NCI-H510A treated with DMSO at 0.1 percent for 48 hours (cell line): Measurements from ENCODE around the gene ZNF227.
"Not testable (repeated sequence)": the region's sequence is repeated elsewhere in the genome, so short reads cannot be mapped to it uniquely, and the experiment has no call there.

Experiments
- DNase-seq: peaks from one replicate; lab custom pipeline; 2025; lab: John Stamatoyannopoulos, UW

The ZNF227 gene

DNA sequence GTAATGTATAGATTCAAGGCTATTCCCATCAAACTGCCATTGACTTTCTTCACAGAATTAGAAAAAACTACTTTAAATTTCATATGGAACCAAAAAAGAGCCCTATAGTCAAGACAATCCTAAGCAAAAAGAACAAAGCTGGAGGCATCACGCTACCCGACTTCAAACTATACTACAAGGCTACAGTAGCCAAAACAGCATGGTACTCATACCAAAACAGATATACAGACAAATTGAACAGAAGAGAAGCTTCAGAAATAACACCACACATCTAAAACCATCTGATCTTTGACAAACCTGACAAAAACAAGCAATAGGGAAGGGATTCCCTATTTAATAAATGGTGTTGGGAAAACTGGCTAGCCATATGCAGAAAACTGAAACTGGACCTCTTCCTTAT is 40.0 kb downstream of the ZNF227 start:
- DNase-seq: not testable (repeated sequence)

DNA sequence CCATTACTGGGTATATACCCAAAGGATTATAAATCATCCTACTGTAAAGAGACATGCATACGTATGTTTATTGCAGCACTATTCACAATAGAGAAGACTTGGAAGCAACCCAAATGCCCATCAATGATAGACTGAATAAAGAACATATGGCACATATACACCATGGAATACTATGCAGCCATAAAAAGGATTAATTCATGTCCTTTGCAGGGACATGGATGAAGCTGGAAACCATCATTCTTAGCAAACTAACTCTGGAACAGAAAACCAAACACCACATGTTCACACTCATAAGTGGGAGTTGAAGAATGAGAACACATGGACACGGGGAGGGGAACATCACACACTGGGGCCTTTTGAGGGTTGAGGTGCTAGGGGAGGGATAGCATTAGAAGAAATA is 41.1 kb downstream of the ZNF227 start:
- not testable (repeated sequence) for DNase-seq

DNA sequence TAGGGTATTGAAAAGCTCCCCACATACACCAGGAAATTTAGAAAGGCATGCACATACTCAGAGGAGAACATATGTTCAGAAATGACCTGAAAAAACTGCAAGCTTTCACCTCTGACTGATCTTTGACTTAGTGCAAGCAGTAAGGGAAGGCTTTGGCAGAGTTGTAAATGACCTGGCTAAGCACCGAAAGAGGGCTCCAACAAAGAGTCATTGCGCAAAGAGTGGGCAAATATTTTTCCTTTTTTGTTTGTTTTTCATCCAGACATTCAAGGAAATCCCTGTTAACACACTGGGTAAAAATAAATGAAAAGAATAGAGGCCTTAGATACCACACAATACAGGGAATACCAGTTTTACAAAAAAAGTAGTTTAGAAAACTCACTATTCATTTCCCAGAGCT is 42.2 kb downstream of the ZNF227 start:
- no peak for DNase-seq

DNA sequence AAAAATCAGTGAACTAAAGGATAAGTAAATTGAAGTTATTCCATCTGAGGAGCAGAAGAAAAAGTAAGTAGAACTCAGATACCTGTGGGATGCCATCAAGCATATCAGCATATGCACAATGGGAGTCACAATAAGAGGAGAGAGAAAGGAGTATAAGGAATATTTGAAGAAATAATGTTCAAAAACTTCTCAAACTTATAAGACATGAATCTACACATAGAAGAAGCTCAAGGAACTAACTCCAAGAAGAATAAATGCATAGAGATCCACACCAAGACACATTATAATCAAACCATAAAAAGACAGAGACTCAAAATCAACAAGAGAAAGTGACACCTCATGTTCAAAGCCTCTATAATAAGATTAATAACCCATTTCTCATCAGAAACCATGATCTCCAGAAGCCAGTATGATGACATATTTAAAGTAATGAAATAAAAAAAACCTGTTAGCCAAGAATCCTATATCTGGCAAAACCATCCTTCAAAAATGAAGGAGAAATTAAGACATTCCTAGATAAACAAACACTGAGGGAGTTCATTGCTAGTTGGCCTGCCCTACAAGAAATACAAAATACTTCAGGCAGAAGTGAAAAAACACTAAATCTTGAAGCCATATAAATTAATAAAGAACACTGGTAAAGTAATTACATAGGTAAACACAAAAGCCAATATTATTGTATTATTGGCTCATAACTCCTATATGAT is 43.5 kb downstream of the ZNF227 start:
- DNase-seq: no peak

DNA sequence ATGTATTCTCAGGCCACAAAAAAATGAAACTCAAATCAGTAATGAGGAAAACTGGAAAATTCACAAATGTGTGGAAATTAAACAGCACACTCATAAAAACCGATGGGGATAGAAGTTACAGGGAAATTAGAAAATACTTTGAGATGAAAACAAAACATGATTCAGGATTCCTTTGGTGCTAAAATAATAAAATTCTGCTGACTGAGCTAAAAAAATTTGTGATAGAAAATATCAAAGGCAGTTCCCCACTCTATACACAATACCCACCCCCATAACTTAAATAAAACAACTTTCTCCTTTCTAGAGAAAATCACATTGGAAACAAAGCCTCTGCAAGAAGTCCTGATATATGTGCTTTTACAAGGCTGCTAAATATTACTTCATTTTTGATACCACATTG is 45.8 kb downstream of the ZNF227 start:
- no peak for DNase-seq

DNA sequence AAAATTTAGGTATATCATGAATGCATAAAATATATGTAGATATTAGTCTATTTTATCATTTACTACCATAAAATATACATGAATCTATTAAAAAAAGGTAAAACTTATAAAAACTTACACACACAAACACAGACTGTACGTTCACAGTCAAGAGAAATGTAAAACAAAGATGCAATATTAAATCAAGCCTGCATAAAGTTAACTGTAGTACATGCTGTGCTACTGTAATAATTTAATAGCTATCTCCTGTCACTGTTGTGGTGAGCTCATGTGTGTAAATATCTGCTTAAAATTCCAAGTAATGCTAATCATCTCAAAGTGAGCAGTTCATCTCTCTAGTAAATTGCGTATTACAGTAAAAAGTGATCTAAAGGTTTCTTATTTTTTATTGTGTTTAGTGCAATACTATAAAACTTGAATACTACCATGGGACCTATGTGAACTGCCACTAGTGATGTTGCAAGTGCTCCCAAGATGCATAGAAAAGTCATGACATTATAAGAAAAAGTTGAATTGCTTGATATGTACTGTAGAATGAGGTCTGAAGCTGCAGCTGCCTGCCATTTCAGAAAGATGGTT is 46.6 kb downstream of the ZNF227 start:
- no peak for DNase-seq

DNA sequence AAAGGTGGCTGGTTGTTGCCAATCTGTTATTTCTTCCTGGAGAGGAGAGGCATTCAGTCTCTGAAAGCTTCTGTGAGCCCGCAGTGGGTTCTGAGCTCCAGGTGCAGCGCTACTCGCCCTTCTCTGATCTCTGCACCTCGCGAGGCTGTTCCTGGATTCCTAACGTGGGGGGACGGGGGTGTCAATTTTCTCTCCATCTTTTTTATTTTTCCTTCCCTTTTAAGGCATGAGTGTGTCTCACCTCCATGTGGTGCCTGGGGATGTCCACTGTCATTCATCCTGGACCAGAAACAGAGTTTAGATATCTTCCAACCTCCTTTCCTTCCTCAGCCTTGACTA is 48.0 kb downstream of the ZNF227 start:
- DNase-seq: no peak

DNA sequence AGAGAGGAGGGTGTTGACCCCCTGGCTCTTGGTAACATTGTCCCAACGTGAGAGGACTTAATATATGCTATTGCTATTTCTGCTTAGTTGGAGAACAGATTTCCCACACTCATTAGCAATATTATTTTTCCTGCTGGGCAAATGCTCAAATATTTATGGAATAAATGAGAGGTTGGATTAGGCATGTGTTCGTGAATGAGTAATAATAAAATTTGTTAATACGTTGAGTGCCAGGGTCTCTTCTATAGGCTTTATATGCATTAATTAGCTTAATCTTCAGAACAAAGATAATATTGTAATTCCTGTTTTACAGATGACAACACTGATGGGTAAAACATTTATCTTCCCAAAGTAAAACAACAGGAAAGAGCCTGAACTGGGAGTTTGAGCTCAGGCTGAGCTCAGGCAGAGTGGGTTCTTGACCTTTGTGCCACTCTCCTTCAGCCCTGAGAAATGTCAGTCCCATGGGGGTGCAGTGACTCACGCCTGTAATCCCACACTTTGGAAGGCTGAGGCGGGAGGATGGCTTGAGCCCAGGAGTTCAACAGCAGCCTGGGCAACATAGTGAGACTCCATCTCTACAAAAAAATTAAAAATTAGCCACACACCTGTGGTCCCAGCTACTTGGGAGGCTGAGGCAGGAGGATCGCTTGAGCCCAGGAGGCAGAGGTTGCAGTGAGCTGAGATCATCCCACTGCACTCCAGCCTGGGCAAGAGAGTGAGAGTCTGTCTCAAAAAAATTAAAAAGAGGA is 48.5 kb downstream of the ZNF227 start:
- DNase-seq: no peak

DNA sequence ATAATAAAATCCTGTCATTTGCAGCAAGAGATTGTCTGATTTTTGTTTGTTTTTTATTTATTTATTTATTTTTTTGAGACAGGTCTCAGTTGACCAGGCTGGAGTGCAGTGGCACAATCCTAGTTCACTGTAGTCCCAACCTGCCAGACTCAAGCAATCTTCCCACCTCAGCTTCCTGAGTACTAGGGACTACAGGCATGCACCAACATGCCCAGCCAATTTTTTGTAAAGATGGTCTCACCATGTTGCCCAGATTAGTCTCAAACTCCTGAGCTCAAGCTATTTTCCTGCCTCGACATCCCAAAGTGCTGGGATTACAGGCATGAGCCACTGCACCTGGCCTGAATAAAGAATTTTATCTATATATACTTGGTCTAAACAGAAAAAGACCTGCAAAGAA is 65.0 kb downstream of the ZNF227 start:
- DNase-seq: no peak

DNA sequence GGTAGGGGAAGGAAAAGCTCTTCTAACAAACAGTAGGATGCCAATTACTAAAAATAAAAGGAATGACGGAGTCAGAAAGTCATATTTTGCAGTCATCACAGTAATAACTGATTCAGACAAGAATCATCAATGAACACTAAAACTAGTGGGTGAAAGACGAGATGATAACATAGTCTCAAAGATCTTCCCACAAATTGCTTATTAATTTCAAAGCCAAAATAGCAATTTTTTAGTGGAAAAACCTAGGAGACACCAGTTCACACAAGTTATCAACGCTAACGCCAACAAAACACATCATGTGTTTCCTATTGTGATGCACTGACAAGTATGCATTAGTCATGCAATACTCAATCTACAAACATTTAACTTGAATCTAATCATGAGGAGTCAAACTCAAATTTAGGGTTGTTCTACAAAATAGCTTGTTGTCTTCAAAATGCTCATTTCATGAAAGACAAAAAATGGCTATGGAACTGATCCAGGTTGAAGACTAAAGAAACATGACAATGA is 65.9 kb downstream of the ZNF227 start:
- no peak for DNase-seq

DNA sequence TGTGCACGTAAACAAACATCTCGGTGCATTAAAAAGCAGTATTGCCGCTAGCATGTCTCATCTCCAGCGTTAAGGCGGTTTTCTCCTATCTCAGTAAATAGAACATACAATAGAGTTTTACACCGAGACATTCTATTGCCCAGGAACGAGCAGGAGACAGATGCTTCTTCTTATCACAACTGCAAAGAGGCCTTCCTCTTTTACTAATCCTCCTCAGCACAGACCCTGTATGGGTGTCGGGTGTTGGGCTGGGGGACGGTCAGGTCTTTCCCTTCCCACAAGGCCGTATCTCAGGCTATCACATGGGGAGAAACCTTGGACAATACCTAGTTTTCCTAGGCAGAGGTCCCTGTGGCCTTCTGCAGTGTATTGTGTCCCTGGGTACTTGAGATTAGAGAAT is 68.6 kb downstream of the ZNF227 start:
- no peak for DNase-seq

DNA sequence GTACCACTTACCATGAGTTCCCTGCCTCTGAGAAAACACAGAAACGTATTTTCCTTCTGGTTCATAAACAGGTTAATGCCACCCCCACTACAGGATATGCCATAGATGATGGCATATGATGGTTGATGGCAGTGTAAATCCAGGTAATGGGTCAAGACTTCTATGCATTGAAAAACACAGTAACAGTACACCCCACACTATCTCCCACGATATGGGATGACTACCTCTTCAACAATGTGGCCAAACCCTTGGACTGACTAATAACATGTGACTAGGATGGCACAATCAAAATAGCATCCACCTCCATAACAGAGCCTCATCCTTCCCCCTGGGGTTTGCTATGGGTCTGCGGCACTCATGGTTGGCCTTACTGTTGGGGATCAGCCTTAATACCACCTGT is 70.5 kb downstream of the ZNF227 start:
- no peak for DNase-seq

DNA sequence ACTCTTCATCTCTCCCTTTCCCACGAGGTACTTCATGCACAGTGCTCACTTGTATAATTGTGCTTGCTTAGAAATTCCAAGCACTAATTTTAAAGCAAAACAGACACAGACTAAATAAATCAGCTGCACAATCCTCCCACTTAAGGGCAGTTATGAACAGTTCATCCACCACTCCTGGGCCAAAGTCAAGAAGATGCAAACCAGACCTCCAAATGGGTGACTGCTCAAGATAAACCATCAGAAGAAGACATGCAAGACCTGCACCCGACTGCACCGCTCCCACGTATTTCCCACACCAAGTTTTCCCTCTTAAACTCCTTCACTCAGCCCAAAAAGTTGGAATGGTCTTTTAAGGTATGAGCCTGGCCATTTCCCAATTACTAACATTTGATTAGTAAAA is 72.6 kb downstream of the ZNF227 start:
- DNase-seq: no peak
